Muscle layer of duodenum (tissue), 2 donors: ENCODE results near the gene NT5C.
"Not testable (repeated sequence)": the region's sequence is repeated elsewhere in the genome, so short reads cannot be mapped to it uniquely, and the experiment has no call there.

Experiments used
- H3K27ac ChIP-seq: one replicate; pipeline ENCODE4 v1.7.0; 2013; ENCODE audit warnings: mild to moderate bottlenecking, low read length
- H3K27me3 ChIP-seq: one replicate; pipeline ENCODE4 v1.7.0; 2013; ENCODE audit warnings: low read depth, mild to moderate bottlenecking, control low read depth, low read length
- H3K36me3 ChIP-seq, 2 donors: one replicate each; pipeline ENCODE4 v1.7.0; 2013; ENCODE audit warnings: low read length in 2 of 2, control low read depth in 1 of 2, mild to moderate bottlenecking in 1 of 2; ENCODE audit not compliant: insufficient read depth in 2 of 2, control insufficient read depth in 1 of 2
- H3K4me1 ChIP-seq, 2 donors: one replicate each; pipeline ENCODE4 v1.7.0; 2013; ENCODE audit warnings: low read length in 2 of 2, mild to moderate bottlenecking in 2 of 2, control low read depth in 1 of 2, moderate library complexity in 1 of 2; ENCODE audit not compliant: insufficient read depth in 2 of 2, control insufficient read depth in 1 of 2
- H3K4me3 ChIP-seq, 2 donors: one replicate each; pipeline ENCODE4 v1.7.0; 2013; ENCODE audit warnings: low read length in 2 of 2, low read depth in 1 of 2, mild to moderate bottlenecking in 1 of 2
- H3K9me3 ChIP-seq, 2 donors: one replicate each; pipeline ENCODE4 v1.7.0; 2013; ENCODE audit warnings: low read length in 2 of 2, control low read depth in 1 of 2, mild to moderate bottlenecking in 1 of 2; ENCODE audit not compliant: control insufficient read depth in 1 of 2
- donor health status: healthy.

NT5C gene

DNA sequence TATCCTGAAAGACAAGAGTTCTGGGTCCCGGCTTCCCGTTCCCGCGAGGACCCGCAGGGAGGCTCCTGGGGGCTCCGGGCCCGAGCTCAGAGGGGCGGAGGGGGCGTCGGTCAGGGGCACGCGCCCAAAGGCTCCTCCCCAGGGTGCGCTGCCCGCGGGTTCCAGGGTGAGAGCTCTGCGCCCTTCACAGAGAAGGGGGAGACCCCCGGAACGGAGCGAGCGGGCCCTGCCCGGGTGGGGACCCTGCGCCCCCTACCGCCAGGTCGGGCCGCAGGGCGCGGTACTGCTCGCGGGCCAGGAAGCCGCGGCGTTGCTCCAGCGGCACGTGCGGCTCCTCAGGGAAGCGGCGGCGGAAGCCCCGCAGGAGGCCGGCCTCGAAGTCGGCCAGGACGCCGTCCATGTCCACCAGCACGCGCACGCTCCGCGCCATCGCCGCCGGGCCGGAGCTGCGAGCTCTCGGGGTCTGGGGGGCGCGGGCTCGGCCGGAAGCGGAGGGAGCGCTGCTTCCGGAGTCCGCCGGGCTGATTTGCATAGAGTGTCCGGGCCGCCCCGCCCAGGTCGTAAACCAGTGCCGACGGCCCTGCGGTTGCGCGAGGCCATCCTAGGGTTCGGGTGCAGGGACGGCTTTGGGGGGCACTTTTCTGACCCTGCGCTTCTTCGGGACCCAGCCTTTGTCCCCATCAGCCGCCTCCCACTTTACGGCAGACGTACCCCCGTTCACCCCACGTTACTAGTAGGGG is at the start of gene NT5C:
Gene NT5C (minus strand): TSS at position 465 of the 740 bp plus-strand sequence. CDS start 35 bp downstream, at position 430.
- Histone ChIP-seq H3K4me3 (peak within 1 kb of the TSS; percentile 67 to 94), H3K36me3 (peaks cover 9 to 19% of the 10 kb centered on the region in 2 donors), H3K27me3 (no peaks in the 10 kb centered on the region), H3K4me1 (peaks cover 5 to 9% of the 10 kb centered on the region in 2 donors), H3K27ac (peak within 1 kb of the TSS; percentile 51), H3K9me3 (no peaks in the 10 kb centered on the region)

DNA sequence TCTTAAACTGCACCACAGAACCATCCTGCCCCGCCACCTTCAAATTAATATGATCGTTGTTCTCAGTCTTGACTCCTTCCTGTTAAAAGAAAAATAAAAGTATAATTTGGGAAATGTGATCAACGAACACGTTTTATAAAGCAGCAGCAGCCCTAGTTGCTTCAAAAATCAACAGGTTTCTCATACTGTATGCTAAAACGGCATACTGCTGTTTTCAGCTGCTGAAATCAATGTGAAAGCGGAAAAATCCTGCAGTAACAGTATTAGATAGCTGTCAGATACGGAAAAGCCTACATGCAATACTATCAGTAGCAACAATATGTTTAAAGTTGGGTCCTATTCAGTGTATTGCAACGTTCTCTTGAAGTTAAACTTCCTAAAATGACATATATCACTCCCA is 49.6 kb upstream of the NT5C start:
- Histone ChIP-seq H3K36me3 (peaks cover 0 to 13% of the 10 kb centered on the region in 2 donors), H3K9me3 (no peaks in the 10 kb centered on the region), H3K27ac (peak overlapping the region; percentile 7), H3K27me3 (no peaks in the 10 kb centered on the region), H3K4me3 (peak overlapping the region; percentile 62 to 98), H3K4me1 (peaks cover 0 to 25% of the 10 kb centered on the region in 2 donors)

DNA sequence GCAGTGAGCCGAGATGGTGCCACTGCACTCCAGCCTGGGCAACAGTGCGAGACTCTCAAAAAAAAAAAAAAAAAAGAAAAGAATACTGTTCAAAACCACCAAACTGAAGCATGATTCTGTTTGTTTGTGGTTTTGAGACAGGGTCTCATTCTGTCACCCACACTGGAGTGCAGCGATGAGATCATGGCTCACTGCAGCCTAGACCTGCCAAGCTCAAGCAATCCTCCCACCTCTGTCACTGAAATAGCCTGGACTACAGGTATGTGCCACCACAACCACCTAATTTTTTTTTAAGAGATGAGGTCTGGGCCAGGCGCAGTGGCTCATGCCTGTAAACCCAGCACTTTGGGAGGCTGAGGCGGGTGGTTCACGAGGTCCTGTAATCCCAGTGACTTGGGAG is 46.9 kb upstream of the NT5C start:
- H3K27me3 ChIP-seq = no peaks in the 10 kb centered on the region
- H3K36me3 ChIP-seq = peaks cover 8 to 30% of the 10 kb centered on the region in 2 donors
- peaks cover 0 to 25% of the 10 kb centered on the region in 2 donors for H3K4me1 ChIP-seq
- no peak overlapping the region for H3K4me3 ChIP-seq
- H3K9me3 ChIP-seq = no peaks in the 10 kb centered on the region
- no peak overlapping the region for H3K27ac ChIP-seq

DNA sequence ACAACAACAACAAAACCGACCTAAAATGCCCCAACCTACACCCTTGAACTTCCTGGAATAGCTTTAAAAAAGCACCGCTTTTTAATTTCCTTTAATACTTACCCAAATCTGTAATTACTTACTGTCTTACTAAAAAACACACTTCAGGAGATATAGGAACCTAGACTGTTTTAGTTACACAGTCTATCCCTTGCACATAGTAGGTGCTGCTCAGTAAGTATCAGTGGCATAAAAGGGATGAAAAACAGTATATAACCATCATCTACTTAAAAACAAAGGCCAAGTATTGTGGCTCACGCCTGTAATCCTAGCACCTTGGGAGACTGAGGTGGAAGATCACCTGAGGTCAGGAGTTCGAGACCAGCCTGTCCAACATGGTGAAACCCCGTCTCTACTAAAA is 45.1 kb upstream of the NT5C start:
- Histone ChIP-seq H3K27ac (no peak overlapping the region), H3K4me3 (no peak overlapping the region), H3K27me3 (no peaks in the 10 kb centered on the region), H3K36me3 (peaks cover 16 to 35% of the 10 kb centered on the region in 2 donors), H3K9me3 (no peaks in the 10 kb centered on the region), H3K4me1 (peaks cover 0 to 27% of the 10 kb centered on the region in 2 donors)

DNA sequence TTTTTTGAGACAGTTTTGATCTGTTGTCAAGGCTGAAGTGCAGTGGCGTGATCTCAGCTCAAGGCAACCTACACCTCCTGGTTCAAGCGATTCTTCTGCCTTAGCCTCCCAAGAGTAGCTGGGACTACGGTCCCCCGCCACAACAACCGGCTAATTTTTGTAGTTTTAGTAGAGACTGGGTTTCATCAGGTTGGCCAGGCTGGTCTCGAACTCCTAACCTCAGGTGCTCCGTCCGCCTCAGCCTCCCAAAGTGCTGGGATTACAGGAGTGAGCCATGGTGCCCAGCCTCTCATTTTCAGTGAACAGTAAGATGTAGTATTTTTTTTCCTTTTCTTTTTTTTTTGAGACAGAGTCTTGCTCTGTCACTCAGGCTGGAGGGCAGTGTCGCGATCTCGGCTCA is 43.5 kb upstream of the NT5C start:
- H3K27me3 ChIP-seq = no peaks in the 10 kb centered on the region
- H3K27ac ChIP-seq = no peak overlapping the region
- H3K36me3 ChIP-seq = peaks cover 16 to 38% of the 10 kb centered on the region in 2 donors
- peaks cover 0 to 19% of the 10 kb centered on the region in 2 donors for H3K4me1 ChIP-seq
- H3K4me3 ChIP-seq = no peak overlapping the region
- no peaks in the 10 kb centered on the region for H3K9me3 ChIP-seq

DNA sequence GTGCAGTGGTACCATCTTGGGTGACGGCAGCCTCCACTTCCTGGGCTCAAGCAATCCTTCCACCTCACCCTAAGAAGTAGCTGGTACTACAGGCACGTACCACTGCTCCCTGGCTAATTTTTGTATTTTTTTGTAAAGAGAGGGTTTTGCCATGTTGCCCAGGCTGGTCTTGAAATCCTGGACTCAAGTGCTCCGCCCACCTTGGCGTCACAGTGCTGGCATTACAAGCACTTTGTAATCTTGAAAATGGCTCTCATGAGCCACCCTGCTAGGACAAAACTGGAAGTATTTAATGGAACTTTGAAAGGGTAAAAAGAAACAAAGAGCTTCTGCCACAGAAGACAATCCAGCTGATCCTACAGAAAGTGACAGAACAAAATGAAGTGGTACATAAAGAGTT is 42.0 kb upstream of the NT5C start:
- Histone ChIP-seq H3K27me3 (no peaks in the 10 kb centered on the region), H3K4me1 (peaks cover 0 to 10% of the 10 kb centered on the region in 2 donors), H3K9me3 (no peaks in the 10 kb centered on the region), H3K27ac (no peak overlapping the region), H3K4me3 (no peak overlapping the region), H3K36me3 (peaks cover 16 to 35% of the 10 kb centered on the region in 2 donors)

DNA sequence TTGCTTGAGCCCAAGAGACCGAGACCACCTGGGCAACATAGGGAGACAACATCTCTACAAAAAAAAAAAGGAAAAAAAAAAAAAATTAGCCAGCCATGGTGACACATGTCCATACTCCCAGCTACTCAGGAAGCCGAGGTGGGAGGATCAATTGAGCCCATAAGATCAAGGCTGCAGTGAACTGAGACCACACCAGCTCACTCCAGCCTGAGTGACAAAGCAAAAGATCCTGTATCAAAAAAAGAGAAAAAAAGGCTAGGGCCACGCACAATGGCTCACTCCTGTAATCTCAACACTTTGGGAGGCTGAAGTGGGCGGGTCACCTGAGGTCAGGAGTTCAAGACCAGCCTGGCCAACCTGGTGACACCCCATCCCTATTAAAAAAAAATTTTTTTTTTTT is 37.5 kb upstream of the NT5C start:
- H3K4me1 ChIP-seq = peaks cover 0 to 7% of the 10 kb centered on the region in 2 donors
- H3K9me3 ChIP-seq = no peaks in the 10 kb centered on the region
- peaks cover 13 to 32% of the 10 kb centered on the region in 2 donors for H3K36me3 ChIP-seq
- H3K4me3 ChIP-seq = no peak overlapping the region
- no peaks in the 10 kb centered on the region for H3K27me3 ChIP-seq
- H3K27ac ChIP-seq = no peak overlapping the region

DNA sequence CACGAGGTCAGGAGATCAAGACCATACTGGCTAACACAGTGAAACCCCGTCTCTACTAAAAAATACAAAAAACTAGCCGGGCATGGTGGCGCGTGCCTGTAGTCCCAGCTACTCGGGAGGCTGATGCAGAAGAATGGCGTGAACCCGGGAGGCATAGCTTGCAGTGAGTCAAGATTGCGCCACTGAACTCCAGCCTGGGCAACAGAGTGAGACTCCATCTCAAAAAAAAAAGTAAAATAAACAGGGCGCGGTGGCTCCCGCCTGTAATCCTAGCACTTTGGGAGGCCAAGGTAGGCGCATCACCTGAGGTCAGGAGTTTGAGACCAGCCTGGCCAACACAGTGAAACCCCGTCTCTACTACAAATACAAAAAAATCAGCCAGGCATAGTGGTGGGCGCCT is 33.1 kb upstream of the NT5C start:
- H3K36me3 ChIP-seq = peaks cover 0 to 19% of the 10 kb centered on the region in 2 donors
- H3K27ac ChIP-seq = not testable (repeated sequence)

DNA sequence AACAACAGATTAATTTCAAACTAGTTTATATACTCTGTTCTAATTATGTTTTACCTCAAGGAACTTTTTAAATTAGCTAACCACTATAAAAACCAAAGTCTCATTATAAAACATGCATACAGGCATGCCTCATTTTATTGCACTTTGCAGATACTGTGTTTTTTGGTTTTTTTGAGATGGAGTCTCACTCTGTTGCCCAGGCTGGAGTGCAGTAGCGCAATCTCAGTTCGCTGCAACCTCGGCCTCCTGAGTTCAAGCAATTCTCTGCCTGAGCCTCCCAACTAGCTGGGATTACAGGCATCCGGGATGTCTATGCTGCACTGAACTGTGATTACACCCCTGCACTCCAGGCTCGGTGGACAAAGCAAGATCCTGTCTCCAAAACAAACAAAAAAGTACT is 31.5 kb upstream of the NT5C start:
- no peaks in the 10 kb centered on the region for H3K9me3 ChIP-seq
- no peaks in the 10 kb centered on the region for H3K27me3 ChIP-seq
- no peaks in the 10 kb centered on the region for H3K4me1 ChIP-seq
- H3K36me3 ChIP-seq = peaks cover 0 to 19% of the 10 kb centered on the region in 2 donors
- H3K4me3 ChIP-seq = no peak overlapping the region
- H3K27ac ChIP-seq = no peak overlapping the region

More for the DNA sequence above, 33.1 kb upstream of the NT5C start:
- H3K4me3 ChIP-seq, H3K4me1 ChIP-seq, H3K27me3 ChIP-seq, H3K9me3 ChIP-seq: not testable (repeated sequence)

DNA sequence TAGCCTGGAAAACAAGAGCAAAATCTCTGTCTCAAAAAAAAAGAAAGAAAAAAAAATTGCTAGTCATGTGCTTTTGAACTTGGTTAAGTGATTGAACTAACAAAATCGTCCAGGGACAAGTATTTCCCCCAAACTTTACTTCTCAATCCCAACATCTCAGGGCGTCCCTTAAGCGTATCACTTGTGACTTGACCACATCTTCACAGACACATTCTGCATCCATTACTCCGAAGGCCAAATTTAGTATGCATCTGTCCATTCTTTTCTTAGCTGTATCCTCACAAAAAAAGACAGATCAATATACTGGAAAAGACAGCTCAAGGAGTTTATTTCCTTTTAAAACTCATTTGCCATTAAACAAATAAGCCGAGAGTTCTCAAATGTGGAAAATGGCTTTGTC is 28.7 kb upstream of the NT5C start:
- H3K27me3 ChIP-seq = no peaks in the 10 kb centered on the region
- no peaks in the 10 kb centered on the region for H3K9me3 ChIP-seq
- H3K27ac ChIP-seq = no peak overlapping the region
- H3K36me3 ChIP-seq = peaks cover 0 to 5% of the 10 kb centered on the region in 2 donors
- H3K4me3 ChIP-seq = no peak overlapping the region
- no peaks in the 10 kb centered on the region for H3K4me1 ChIP-seq

DNA sequence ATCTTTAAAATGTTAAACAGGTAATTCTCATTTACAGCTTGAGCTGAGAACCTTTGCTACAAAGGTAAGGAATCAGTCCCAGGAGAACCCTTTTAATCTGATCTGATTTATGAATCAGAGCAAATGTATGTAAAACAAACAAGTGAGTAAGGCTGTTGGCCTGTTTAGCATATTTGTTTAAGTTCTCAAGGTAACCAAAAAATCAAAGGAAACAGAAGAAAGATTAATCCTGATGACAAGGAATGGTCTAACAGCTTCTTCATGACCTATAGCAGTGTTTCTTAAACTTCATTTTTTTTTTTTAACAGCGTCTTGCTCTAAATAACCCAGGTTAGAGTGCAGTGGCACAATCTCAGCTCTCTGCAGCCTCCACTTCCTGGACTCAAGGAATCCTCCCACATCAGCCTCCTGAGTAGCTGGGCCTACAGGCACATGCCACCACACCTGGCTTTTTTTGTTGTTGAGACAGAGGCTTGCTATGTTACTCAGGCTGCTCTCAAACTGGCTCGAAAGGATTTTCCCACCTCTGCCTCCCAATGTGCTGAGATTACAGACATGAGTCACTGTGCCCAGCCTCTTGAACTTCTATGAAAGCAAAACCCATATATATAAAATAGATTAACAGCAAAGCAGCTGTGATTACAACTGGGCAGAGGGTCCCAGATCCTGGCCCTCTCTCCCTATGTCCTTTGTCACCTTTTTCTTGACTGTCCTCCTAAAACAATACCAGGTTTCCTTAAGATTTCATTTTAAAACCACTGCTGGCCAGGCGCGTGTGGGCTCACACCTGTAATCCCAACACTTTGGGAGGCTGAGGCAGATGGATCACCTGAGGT is 27.9 kb upstream of the NT5C start:
- Histone ChIP-seq H3K9me3 (no peaks in the 10 kb centered on the region), H3K27me3 (no peaks in the 10 kb centered on the region), H3K4me3 (no peak overlapping the region), H3K27ac (no peak overlapping the region), H3K36me3 (no peaks in the 10 kb centered on the region), H3K4me1 (no peaks in the 10 kb centered on the region)
